ENCODE measurements around the gene MPP4.

- TF ChIP-seq RAD21 (IDR thresholded peaks at IDR 0.05) (no peak), CTCF (IDR thresholded peaks at IDR 0.05; ENCODE audit: low read depth, low read length, missing input control) (no peak), ATF3 (IDR thresholded peaks at IDR 0.05) (no peak), REST (IDR thresholded peaks at IDR 0.05) (no peak), MAX (IDR thresholded peaks at IDR 0.05) (no peak), EGR1 (IDR thresholded peaks at IDR 0.05; ENCODE audit: low read depth in 2 of 2) (no peak), JUND (IDR thresholded peaks at IDR 0.05) (no peak), ZBTB33 (IDR thresholded peaks at IDR 0.05) (no peak), TAF1 (conservative IDR thresholded peaks at IDR 0.05) (no peak), RXRA (IDR thresholded peaks at IDR 0.05) (no peak), SP1 (IDR thresholded peaks at IDR 0.05) (no peak), GABPA (IDR thresholded peaks at IDR 0.05 in 1 of 2, conservative IDR thresholded peaks at IDR 0.05 in 1 of 2) (no peak)
Measured at GRCh38 chr2:201622306-201622970, 76.0 kb downstream of the MPP4 start.

Data from liver (tissue), 3 donors.